Retinal pigment epithelial cell (primary cell): ENCODE measurements around the gene ID3.
A peak's percentile ranks its signal among the peaks of the same experiment; 100 is the strongest.

Experiments
- DNase-seq: peaks from one replicate; pipeline ENCODE4 v3.0.0-alpha.2; 2010; ENCODE audit warnings: low read depth
- H3K4me3 ChIP-seq: 2 replicates; pipeline ENCODE4 v1.5.1; 2011; ENCODE audit warnings: mild to moderate bottlenecking, low read length, control low read depth, moderate library complexity
- TF ChIP-seq, protein P1 (sequence below): conservative IDR thresholded peaks from 2 replicates; pipeline ENCODE4 v1.5.1; 2011; ENCODE audit warnings: low read depth, low read length, control low read depth, inconsistent platforms

The ID3 gene, protein sequence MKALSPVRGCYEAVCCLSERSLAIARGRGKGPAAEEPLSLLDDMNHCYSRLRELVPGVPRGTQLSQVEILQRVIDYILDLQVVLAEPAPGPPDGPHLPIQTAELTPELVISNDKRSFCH

DNA sequence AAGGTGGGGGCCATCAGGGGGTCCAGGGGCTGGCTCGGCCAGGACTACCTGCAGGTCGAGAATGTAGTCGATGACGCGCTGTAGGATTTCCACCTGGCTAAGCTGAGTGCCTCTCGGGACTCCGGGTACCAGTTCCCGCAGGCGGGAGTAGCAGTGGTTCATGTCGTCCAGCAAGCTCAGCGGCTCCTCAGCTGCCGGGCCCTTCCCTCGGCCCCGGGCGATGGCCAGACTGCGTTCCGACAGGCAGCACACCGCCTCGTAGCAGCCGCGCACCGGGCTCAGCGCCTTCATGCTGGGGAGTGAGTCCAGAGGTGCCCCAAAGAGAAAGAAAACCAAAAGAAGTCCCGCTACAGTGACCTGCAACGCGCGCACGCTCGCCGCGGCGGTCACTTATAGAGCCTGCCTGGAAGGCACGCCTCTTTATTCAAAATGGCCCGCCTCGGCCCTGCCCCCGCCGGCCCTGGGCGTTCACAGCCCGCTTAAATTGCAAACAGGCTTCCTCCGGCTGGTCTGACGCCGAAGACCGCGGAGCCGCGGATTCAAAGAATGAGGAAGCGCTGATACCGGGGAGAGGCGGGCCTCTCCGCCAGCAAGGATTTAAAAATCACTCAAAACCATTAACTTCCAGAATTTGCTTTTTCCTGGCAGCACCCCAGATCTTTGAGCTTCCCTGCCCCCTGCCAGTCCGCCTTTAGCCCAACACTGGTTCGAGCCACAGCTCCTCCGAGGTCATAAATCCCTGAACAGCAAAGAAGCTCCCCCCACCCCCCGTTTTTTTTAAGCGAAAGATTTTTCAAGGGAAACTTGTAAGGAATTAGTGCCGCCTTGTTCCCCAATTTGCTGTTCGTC is at the start of gene ID3:
TSS of gene ID3 (minus strand) at position 366 of the 849 bp plus-strand sequence. CDS start at position 291, 75 bp downstream.
- H3K4me3 ChIP-seq, result peak within 1 kb of the TSS; percentile 99
- TF ChIP-seq, protein P1, sequence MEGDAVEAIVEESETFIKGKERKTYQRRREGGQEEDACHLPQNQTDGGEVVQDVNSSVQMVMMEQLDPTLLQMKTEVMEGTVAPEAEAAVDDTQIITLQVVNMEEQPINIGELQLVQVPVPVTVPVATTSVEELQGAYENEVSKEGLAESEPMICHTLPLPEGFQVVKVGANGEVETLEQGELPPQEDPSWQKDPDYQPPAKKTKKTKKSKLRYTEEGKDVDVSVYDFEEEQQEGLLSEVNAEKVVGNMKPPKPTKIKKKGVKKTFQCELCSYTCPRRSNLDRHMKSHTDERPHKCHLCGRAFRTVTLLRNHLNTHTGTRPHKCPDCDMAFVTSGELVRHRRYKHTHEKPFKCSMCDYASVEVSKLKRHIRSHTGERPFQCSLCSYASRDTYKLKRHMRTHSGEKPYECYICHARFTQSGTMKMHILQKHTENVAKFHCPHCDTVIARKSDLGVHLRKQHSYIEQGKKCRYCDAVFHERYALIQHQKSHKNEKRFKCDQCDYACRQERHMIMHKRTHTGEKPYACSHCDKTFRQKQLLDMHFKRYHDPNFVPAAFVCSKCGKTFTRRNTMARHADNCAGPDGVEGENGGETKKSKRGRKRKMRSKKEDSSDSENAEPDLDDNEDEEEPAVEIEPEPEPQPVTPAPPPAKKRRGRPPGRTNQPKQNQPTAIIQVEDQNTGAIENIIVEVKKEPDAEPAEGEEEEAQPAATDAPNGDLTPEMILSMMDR, result no peak
- peak; percentile 96 for DNase-seq

DNA sequence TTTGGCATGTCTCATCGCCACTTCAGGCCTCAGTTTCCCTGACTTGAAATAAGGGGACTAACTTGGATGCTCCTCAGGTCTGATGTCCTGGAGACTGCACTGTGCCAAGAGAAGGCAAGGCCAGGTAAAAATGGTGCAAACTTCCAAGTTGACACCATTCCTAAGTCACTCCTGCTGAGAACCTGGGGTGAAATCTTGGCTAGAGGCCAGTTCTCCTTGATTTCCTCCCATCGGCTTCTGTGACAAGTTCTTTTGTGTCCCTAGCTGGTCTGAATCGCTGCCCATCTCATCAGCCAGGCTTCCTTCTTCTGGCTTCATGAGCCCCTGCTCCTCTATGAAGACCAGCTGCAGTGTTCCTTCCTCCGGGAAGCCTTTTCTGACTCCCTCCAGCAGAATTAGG is 48.6 kb upstream of the ID3 start:
- no peak overlapping the region for H3K4me3 ChIP-seq
- no peak for DNase-seq
- TF ChIP-seq, protein P1, result no peak

DNA sequence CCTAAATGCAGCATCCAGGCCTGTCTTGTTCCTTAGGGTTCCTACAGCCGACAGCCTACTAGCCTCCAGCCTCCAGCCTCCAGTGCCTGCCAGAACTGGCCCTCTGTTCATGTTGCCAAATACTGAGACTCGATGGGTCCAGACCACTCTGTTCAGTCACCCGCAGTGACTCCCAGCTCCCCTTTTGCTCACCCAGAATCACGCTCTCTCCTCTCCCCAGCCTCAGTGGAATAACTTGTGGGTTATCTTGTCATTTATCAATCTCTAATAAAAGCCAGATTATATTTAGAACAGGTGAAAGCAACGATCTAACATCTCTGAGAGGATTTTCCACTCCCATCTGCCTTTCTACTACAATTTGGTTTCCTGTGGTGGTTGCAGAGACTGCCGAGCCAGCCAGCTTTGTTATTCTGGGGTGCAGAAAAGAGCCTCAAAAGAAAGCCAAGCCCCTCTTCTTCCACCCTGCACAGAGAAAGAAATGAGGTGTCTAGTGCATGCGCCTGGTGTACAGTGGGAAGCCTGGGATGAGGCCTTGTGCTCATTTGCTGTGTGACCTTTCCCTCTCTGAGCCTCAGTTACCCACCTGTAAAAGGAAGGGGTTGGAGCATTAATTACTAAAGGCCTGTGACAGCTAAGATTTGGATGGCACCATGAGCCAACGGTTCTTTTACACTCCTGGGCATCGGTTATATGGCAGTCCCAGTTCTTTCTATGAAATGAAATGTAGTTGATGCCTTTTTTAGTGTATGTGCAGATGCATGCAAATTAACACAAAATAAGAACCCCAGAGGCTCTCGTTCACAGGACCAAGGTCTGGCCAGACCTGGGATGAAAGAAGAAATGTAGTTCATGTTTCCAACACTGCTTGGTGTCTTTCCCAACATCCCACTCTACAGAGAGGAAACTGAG is 42.9 kb upstream of the ID3 start:
- TF ChIP-seq, protein P1, result no peak
- DNase-seq, result no peak
- H3K4me3 ChIP-seq, result no peak overlapping the region

DNA sequence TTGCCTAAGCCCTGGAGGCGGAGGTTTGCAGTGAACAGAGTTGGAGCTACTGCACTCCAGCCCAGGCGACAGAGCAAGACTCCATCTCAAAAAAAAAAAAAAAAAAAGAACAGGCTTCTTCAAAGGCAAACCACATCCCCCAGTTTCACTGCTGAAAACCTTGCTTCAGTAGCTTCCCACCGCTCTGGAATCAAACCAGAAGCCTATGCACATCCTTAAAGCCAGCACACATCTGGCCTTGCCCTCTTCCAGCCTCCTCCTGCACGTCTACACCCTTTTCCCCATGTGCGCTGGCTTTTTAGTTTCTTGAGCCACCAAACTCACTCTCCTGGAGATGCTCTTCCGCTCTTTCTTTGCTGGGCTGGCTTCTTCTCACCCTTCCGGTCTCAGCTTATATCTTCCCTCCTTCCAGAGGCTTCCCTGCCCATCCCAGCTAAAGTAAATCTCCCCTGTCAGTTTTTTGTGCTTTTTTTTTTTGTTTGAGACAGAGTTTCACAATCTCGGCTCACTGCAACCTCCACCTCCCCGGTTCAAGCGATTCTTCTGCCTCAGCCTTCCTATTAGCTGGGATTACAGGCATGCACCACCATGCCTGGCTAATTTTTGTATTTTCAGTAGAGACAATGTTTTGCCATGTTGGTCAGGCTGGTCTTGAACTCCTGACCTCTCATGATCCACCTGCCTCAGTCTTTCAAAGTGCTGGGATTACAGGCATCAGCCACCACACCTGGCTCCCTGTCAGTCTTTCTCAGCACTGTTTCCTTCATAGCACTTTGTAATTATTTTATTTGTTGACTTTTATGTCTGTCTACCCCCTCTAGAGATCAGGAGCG is 42.0 kb upstream of the ID3 start:
- H3K4me3 ChIP-seq, result no peak overlapping the region
- TF ChIP-seq, protein P1, result no peak
- DNase-seq, result no peak

DNA sequence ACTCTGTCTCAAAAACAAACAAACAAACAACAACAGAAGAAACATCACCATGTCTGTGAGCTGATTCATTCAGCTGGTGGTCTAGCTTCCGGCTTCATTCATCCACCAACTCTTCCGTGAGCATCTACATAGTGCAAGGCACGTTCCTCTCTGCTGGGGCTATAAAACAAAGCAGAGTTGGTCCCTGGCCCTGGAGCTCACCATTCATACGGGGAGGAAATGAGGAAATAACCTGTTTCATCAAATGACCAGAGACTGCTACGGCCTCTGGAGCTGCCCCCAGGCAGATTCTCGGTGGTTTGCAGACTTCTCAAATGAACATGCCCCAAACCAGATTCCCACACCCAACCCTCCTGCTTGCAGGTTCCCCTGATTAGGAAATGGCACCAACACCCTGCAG is 41.0 kb upstream of the ID3 start:
- DNase-seq, result no peak
- TF ChIP-seq, protein P1, result no peak
- no peak overlapping the region for H3K4me3 ChIP-seq

DNA sequence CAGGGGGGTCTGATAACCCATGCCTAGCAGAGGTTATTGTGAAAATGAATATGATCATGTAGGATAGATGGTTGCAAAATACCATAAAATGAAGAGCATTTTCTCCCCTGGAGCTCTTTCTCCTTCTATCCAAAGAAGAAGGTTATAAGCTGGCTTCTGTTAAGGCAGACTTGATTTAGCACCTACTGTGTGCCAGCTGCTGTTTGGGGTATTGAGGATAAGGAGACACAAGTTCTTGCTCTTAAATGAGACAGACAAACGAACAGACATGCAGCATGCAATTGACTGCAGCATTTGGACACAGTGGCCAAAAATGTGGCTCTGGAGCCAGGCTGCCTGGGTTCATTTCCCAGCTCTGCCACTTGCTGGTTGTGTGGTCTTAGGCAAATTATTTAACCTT is 39.8 kb upstream of the ID3 start:
- DNase-seq, result no peak
- TF ChIP-seq, protein P1, result no peak
- H3K4me3 ChIP-seq, result no peak overlapping the region
